SK-N-SH (cell line): Measurements from ENCODE around the gene OR10C1. TPM values are rescaled to one million over a fixed set of nuclear protein-coding genes. Genes with fewer than 3 reads are reported as not detected.

Source experiments
- CTCF ChIA-PET: fragments of 300-600, 350-600 bp; formaldehyde crosslinking; extraction: SDS; loops from one replicate; lab custom pipeline; 2021; lab: Yijun Ruan, JAX
- POLR2A ChIA-PET: fragments of 350-600 bp; sonication (Branson Sonifier 250); formaldehyde crosslinking; extraction: SDS; loops from one replicate; lab custom pipeline; 2020; ENCODE audit warnings: antibody characterized with exemption, inconsistent platforms; lab: Yijun Ruan, JAX
- DNase-seq: peaks from one replicate; pipeline ENCODE4 v3.0.0; 2012
- H2AFZ ChIP-seq: fragments of 200-600 bp; sonication (generic); 2 replicates; pipeline ENCODE4 v1.8.1; 2016; ENCODE audit warnings: antibody characterized with exemption, mild to moderate bottlenecking, low read depth
- H3F3A ChIP-seq: fragments of 200-600 bp; sonication (generic); replicated peaks from 2 replicates; pipeline ENCODE3; 2016; ENCODE audit warnings: antibody characterized with exemption, mild to moderate bottlenecking; ENCODE audit not compliant: insufficient read depth
- H3K27ac ChIP-seq, 2 experiments: fragments of 200-500 bp in 1 of 2; fragments of 200-600 bp in 1 of 2; sonication (Bioruptor generic) in 1 of 2; sonication (generic), shearing (Covaris generic) in 1 of 2; 2 replicates each; pipeline versions ENCODE4 v1.5.1 to v1.6.1; 2014 to 2016; ENCODE audit warnings: low read depth in 2 of 2, inconsistent platforms in 1 of 2, low read length in 1 of 2, mild to moderate bottlenecking in 1 of 2, mixed read lengths in 1 of 2
- H3K27me3 ChIP-seq: fragments of 200-600 bp; sonication (generic), shearing (Covaris generic); 2 replicates; pipeline ENCODE4 v1.6.1; 2016; ENCODE audit warnings: mixed run types; ENCODE audit not compliant: insufficient read depth
- H3K36me3 ChIP-seq, 2 experiments: fragments of 200-500 bp in 1 of 2; fragments of 200-600 bp in 1 of 2; sonication (Bioruptor generic) in 1 of 2; sonication (generic) in 1 of 2; replicated peaks in 1 of 2; 2 replicates each; pipeline versions ENCODE3 to v1.5.1; 2014 to 2016; ENCODE audit warnings: low read length in 1 of 2, mild to moderate bottlenecking in 1 of 2; ENCODE audit not compliant: insufficient read depth in 2 of 2, control insufficient read depth in 1 of 2
- H3K4me1 ChIP-seq, 2 experiments: fragments of 200-500 bp in 1 of 2; fragments of 200-600 bp in 1 of 2; sonication (Bioruptor generic) in 1 of 2; sonication (generic), shearing (Covaris generic) in 1 of 2; 2 replicates each; pipeline versions ENCODE4 v1.5.1 to v1.6.1; 2014 to 2016; ENCODE audit warnings: low read depth in 1 of 2, low read length in 1 of 2, mixed run types in 1 of 2; ENCODE audit not compliant: insufficient read depth in 2 of 2, control insufficient read depth in 1 of 2
- H3K4me2 ChIP-seq: fragments of 200-600 bp; sonication (generic), shearing (Covaris generic); 2 replicates; pipeline ENCODE4 v1.6.1; 2017; ENCODE audit warnings: mixed run types
- H3K4me3 ChIP-seq, 2 experiments: fragments of 200-500 bp in 1 of 2; fragments of 200-600 bp in 1 of 2; sonication (Bioruptor generic) in 1 of 2; sonication (generic), shearing (Covaris generic) in 1 of 2; 2 replicates each; pipeline versions ENCODE4 v1.5.1 to v1.8.1; 2014 to 2016; ENCODE audit warnings: low read depth in 2 of 2, inconsistent platforms in 1 of 2, low read length in 1 of 2, mild to moderate bottlenecking in 1 of 2, mixed read lengths in 1 of 2, moderate library complexity in 1 of 2
- H3K79me2 ChIP-seq: fragments of 200-600 bp; sonication (generic); 2 replicates; pipeline ENCODE4 v1.8.1; 2017; ENCODE audit warnings: mild to moderate bottlenecking; ENCODE audit not compliant: insufficient read depth
- H3K9ac ChIP-seq: fragments of 200-600 bp; sonication (generic); 2 replicates; pipeline ENCODE4 v1.6.1; 2017; ENCODE audit warnings: mixed run types
- H3K9me2 ChIP-seq: fragments of 200-600 bp; sonication (generic); 2 replicates; pipeline ENCODE4 v1.6.1; 2017; ENCODE audit warnings: mixed run types
- H3K9me3 ChIP-seq: fragments of 200-600 bp; sonication (generic); 2 replicates; pipeline ENCODE4 v1.6.1; 2017; ENCODE audit warnings: mixed run types, mild to moderate bottlenecking, moderate library complexity
- H4K20me1 ChIP-seq: fragments of 200-600 bp; sonication (generic); 2 replicates; pipeline ENCODE4 v1.6.1; 2017; ENCODE audit warnings: mild to moderate bottlenecking, mixed run types; ENCODE audit not compliant: insufficient read depth
- ELF1 ChIP-seq: IDR thresholded peaks from 2 replicates; pipeline ENCODE4 v1.4.0; 2012
- EZH2phosphoT487 ChIP-seq: fragments of 200-600 bp; sonication (generic); IDR thresholded peaks from 2 replicates; pipeline ENCODE4 v1.6.1; 2017; ENCODE audit warnings: low read depth, mixed run types, mild to moderate bottlenecking, antibody characterized with exemption, moderate library complexity, borderline replicate concordance
- FOSL2 ChIP-seq: IDR thresholded peaks from 2 replicates; pipeline ENCODE4 v1.4.0; 2012; ENCODE audit warnings: low read depth, mild to moderate bottlenecking, moderate library complexity, borderline replicate concordance
- FOXM1 ChIP-seq: IDR thresholded peaks from 2 replicates; pipeline ENCODE4 v1.4.0; 2012; ENCODE audit warnings: low read depth, mild to moderate bottlenecking
- GATA2 ChIP-seq: sonication (generic); formaldehyde crosslinking; IDR thresholded peaks from 2 replicates; pipeline ENCODE4 v1.5.0; 2020; ENCODE audit warnings: mild to moderate bottlenecking, missing genetic modification reagents
- JUND ChIP-seq: IDR thresholded peaks from 2 replicates; pipeline ENCODE4 v1.4.0; 2012
- MAX ChIP-seq: IDR thresholded peaks from 2 replicates; pipeline ENCODE4 v1.4.0; 2012; ENCODE audit warnings: low read depth
- MXI1 ChIP-seq: IDR thresholded peaks from 2 replicates; pipeline ENCODE4 v1.6.1; 2012; ENCODE audit warnings: mild to moderate bottlenecking, low read depth, low read length, improper control_type of control experiment
- NRF1 ChIP-seq: IDR thresholded peaks from 2 replicates; pipeline ENCODE4 v1.6.1; 2012; ENCODE audit warnings: low read depth, mild to moderate bottlenecking, low read length
- REST ChIP-seq: IDR thresholded peaks from 2 replicates; pipeline ENCODE4 v1.6.1; 2012; ENCODE audit warnings: mild to moderate bottlenecking, low read depth, low read length, moderate library complexity
- RFX5 ChIP-seq: IDR thresholded peaks from 2 replicates; pipeline ENCODE4 v1.6.1; 2012; ENCODE audit warnings: mild to moderate bottlenecking, improper control_type of control experiment, low read length
- SMC3 ChIP-seq: IDR thresholded peaks from 2 replicates; pipeline ENCODE4 v1.6.1; 2012; ENCODE audit warnings: low read depth, low read length, improper control_type of control experiment
- YY1 ChIP-seq: IDR thresholded peaks from 2 replicates; pipeline ENCODE4 v1.4.0; 2012; ENCODE audit warnings: low read depth, mild to moderate bottlenecking
- ZBTB33 ChIP-seq: IDR thresholded peaks from 2 replicates; pipeline ENCODE4 v1.4.0; 2012; ENCODE audit warnings: low read depth, borderline replicate concordance
- WGBS: methylation state at CpG from one replicate; pipeline ENCODE4 v1.1.6; 2017; ENCODE audit warnings: low lambda C conversion rate; 5-methylcytosine and 5-hydroxymethylcytosine counted together
- polyA plus RNA-seq, 3 experiments: library from polyadenylated mRNA; depleted of rRNA; stranded (reverse); fragments of >200 nt; gene quantifications; 2 replicates each; pipeline ENCODE4 v1.2.3, GENCODE V29; 2012

OR10C1 gene
- polyA plus RNA-seq, 1 of the 3 experiments (the other 2 are of a cell fraction) = not detected

GRCh38 chr6:29487660-29488059 lies 48.6 kb downstream of the OR10C1 start, which contains the start of gene MAS1L:
TSS of gene MAS1L (minus strand) at chr6:29487956. CDS start at chr6:29487902, 54 bp downstream.
- DNase-seq = no peak

More at GRCh38 chr6:29487660-29488059, 48.6 kb downstream of the OR10C1 start, which contains the start of gene MAS1L:
- no peaks in the 10 kb centered on the region for H3K9me3 ChIP-seq
- 20% methylated on average over 2 of the region's 2 CpGs for WGBS
- no peaks in the 10 kb centered on the region for H3K9me2 ChIP-seq
- H3K9ac ChIP-seq = no peak within 1 kb of the TSS
- peaks cover 0 to 4% of the 10 kb centered on the region in 2 experiments; a peak in 1 of 4 replicates for H3K4me1 ChIP-seq
- no peaks in the 10 kb centered on the region for H3K27me3 ChIP-seq
- H4K20me1 ChIP-seq = no peaks in the 10 kb centered on the region
- POLR2A ChIA-PET = no interaction called here
- TF ChIP-seq FOSL2 = no peak
- no peak for TF ChIP-seq SMC3
- TF ChIP-seq JUND = no peak
- no peak for TF ChIP-seq EZH2phosphoT487
- TF ChIP-seq MAX = no peak
- no peak for TF ChIP-seq ZBTB33
- TF ChIP-seq RFX5 = no peak
- no peak for TF ChIP-seq REST
- no peak for TF ChIP-seq NRF1
- TF ChIP-seq ELF1 = no peak
- no peak for TF ChIP-seq YY1
- no peak for TF ChIP-seq GATA2
- no peak for TF ChIP-seq FOXM1
- no peak for TF ChIP-seq MXI1
- no peak within 1 kb of the TSS for H2AFZ ChIP-seq
- CTCF ChIA-PET = no interaction called here
- H3K4me3 ChIP-seq = no peak within 1 kb of the TSS
- H3F3A ChIP-seq = peaks cover 10% of the 10 kb centered on the region
- no peak within 1 kb of the TSS for H3K4me2 ChIP-seq
- H3K36me3 ChIP-seq = no peaks in the 10 kb centered on the region
- H3K79me2 ChIP-seq = no peaks in the 10 kb centered on the region
- H3K27ac ChIP-seq = no peak within 1 kb of the TSS
